OCI-LY7 (cell line): ENCODE data around the gene ATP6V0C. TPM values are rescaled to one million over a fixed set of nuclear protein-coding genes. Genes with fewer than 3 reads are reported as not detected.

Experiments used
- BruUV-seq: library from RNA; stranded (reverse); fragments of 400-500 nt; replicated peaks from 2 replicates; lab custom pipeline; 2021; lab: Mats Ljungman, UMichigan
- CTCF ChIA-PET: fragments of 300-600 bp; sonication (Branson Sonifier 250); formaldehyde crosslinking; loops from one replicate; lab custom pipeline; 2022; ENCODE audit warnings: antibody characterized with exemption; ENCODE audit not compliant: unreplicated experiment; lab: Charles Lee
- POLR2A ChIA-PET: fragments of 300-600 bp; sonication (Branson Sonifier 250); formaldehyde crosslinking; loops from one replicate; lab custom pipeline; 2022; ENCODE audit warnings: antibody characterized with exemption; lab: Charles Lee
- DNase-seq: peaks from one replicate; pipeline ENCODE4 v3.0.0-alpha.2; 2015; ENCODE audit warnings: low spot score
- H2AFZ ChIP-seq: fragments of 200-600 bp; sonication (generic), shearing (Covaris generic); 2 replicates; pipeline ENCODE4 v1.6.1; 2014; ENCODE audit warnings: mild to moderate bottlenecking, antibody characterized with exemption, low read length, moderate library complexity
- H3K27ac ChIP-seq: fragments of 200-600 bp; sonication (generic); 2 replicates; pipeline ENCODE4 v1.5.1; 2014; ENCODE audit warnings: mixed run types, low read depth, mild to moderate bottlenecking, moderate library complexity, low read length, inconsistent platforms; ENCODE audit not compliant: poor library complexity, severe bottlenecking
- H3K36me3 ChIP-seq: fragments of 200-600 bp; sonication (generic); 2 replicates; pipeline ENCODE4 v1.6.1; 2014; ENCODE audit warnings: mild to moderate bottlenecking, antibody characterized with exemption, low read length, moderate library complexity, mixed read lengths; ENCODE audit not compliant: insufficient read depth
- H3K4me1 ChIP-seq: fragments of 200-600 bp; sonication (generic); 2 replicates; pipeline ENCODE4 v1.5.1; 2014; ENCODE audit warnings: mild to moderate bottlenecking, low read length; ENCODE audit not compliant: insufficient read depth, poor library complexity, severe bottlenecking
- H3K4me2 ChIP-seq: fragments of 200-600 bp; sonication (generic); 2 replicates; pipeline ENCODE4 v1.6.1; 2014; ENCODE audit warnings: mild to moderate bottlenecking, low read length
- H3K4me3 ChIP-seq: fragments of 200-600 bp; sonication (generic); 2 replicates; pipeline ENCODE4 v1.5.1; 2014; ENCODE audit warnings: mild to moderate bottlenecking, low read depth, low read length; ENCODE audit not compliant: poor library complexity, severe bottlenecking
- H3K79me2 ChIP-seq: fragments of 200-600 bp; sonication (generic); 2 replicates; pipeline ENCODE4 v1.6.1; 2016; ENCODE audit warnings: low read depth, mild to moderate bottlenecking, low read length, moderate library complexity, mixed read lengths; ENCODE audit not compliant: insufficient read depth
- H3K9me2 ChIP-seq: fragments of 200-600 bp; sonication (generic); 2 replicates; pipeline ENCODE4 v1.6.1; 2016; ENCODE audit warnings: mild to moderate bottlenecking, low read length, mixed read lengths; ENCODE audit not compliant: insufficient read depth
- H3K9me3 ChIP-seq: fragments of 200-600 bp; sonication (generic); 2 replicates; pipeline ENCODE4 v1.6.1; 2014; ENCODE audit warnings: mild to moderate bottlenecking, mixed run types, low read length, mixed read lengths
- H4K20me1 ChIP-seq: fragments of 200-600 bp; sonication (generic); 2 replicates; pipeline ENCODE4 v1.6.1; 2014; ENCODE audit warnings: mild to moderate bottlenecking, antibody characterized with exemption, low read length, moderate library complexity, mixed read lengths; ENCODE audit not compliant: insufficient read depth
- CTCF ChIP-seq: fragments of 200-600 bp; sonication (generic); conservative IDR thresholded peaks from 2 replicates; pipeline ENCODE4 v1.5.1; 2014; ENCODE audit warnings: mild to moderate bottlenecking, antibody characterized with exemption, low read length, moderate library complexity, mixed read lengths
- EZH2phosphoT487 ChIP-seq: fragments of 200-600 bp; sonication (generic); IDR thresholded peaks from 2 replicates; pipeline ENCODE4 v1.6.1; 2018; ENCODE audit warnings: low read depth, borderline replicate concordance, mild to moderate bottlenecking, mixed run types, antibody characterized with exemption, low read length, moderate library complexity, mixed read lengths
- intact Hi-C: fragments of 100-400 bp; cut with micrococcal nuclease; formaldehyde crosslinking; loops from one replicate; pipeline ENCODE4 v1.10.0; 2022; ENCODE audit not compliant: unreplicated experiment
- total RNA-seq, 2 experiments: library from RNA; depleted of rRNA in 1 of 2; stranded (reverse); fragments of >200 nt in 1 of 2; shearing (Covaris generic) in 1 of 2; gene quantifications; 2 replicates each; pipeline ENCODE4 v1.2.3, GENCODE V29; 2014 to 2022

The ATP6V0C gene
- total RNA-seq, 2 experiments from 2014 or later, result 16.4 to 94.3 TPM

GRCh38 chr16:2480948-2481347 is 32.8 kb upstream of the ATP6V0C start:
- CTCF ChIA-PET, result no interaction called here
- TF ChIP-seq EZH2phosphoT487 (no peak), CTCF (no peak)
- no peak for DNase-seq
- H3K4me3 ChIP-seq, result no peak overlapping the region
- H3K4me2 ChIP-seq, result no peak overlapping the region
- H3K79me2 ChIP-seq, result peaks cover 19% of the 10 kb centered on the region; the same call in 1 of the 2 replicates
- BruUV-seq, result no TSS peak
- H4K20me1 ChIP-seq, result peaks cover 6% of the 10 kb centered on the region; the same call in 1 of the 2 replicates
- peaks cover 12% of the 10 kb centered on the region; the same call in 1 of the 2 replicates for H3K36me3 ChIP-seq
- H3K9me3 ChIP-seq, result no peaks in the 10 kb centered on the region
- intact Hi-C loops, result no loop called here
- H3K4me1 ChIP-seq, result peaks cover 10% of the 10 kb centered on the region
- no peak overlapping the region for H2AFZ ChIP-seq
- H3K27ac ChIP-seq, result no peak overlapping the region
- H3K9me2 ChIP-seq, result no peaks in the 10 kb centered on the region
- POLR2A ChIA-PET, result interaction anchor here (0.7 kb wide), 1 partner anchor 1811 kb away, joined by 3 read pairs; no protein-coding TSS in a partner anchor

- Histone ChIP-seq H3K9me3 (no peaks in the 10 kb centered on the region), H3K4me2 (no peak overlapping the region), H2AFZ (no peak overlapping the region), H4K20me1 (no peaks in the 10 kb centered on the region), H3K9me2 (no peaks in the 10 kb centered on the region), H3K27ac (no peak overlapping the region), H3K4me1 (peaks cover 5% of the 10 kb centered on the region), H3K4me3 (no peak overlapping the region), H3K79me2 (0 out of 2 replicates have a peak, but pooled peaks cover 12% of the 10 kb centered on the region), H3K36me3 (peaks cover 12% of the 10 kb centered on the region; the same call in 1 of the 2 replicates)
- DNase-seq, result no peak
- CTCF ChIA-PET, result no interaction called here
- intact Hi-C loops, result no loop called here
- no peak for TF ChIP-seq CTCF
- TF ChIP-seq EZH2phosphoT487, result no peak
- BruUV-seq, result no TSS peak
- POLR2A ChIA-PET, result no interaction called here
Measured at GRCh38 chr16:2481676-2482075, 32.1 kb upstream of the ATP6V0C start.

- DNase-seq, result no peak
- no peaks in the 10 kb centered on the region for H4K20me1 ChIP-seq
- H2AFZ ChIP-seq, result no peak overlapping the region
- POLR2A ChIA-PET, result no interaction called here
- no peak overlapping the region for H3K27ac ChIP-seq
- CTCF ChIA-PET, result no interaction called here
- no peak overlapping the region for H3K4me2 ChIP-seq
- no peak overlapping the region for H3K4me3 ChIP-seq
- intact Hi-C loops, result no loop called here
- peaks cover 6% of the 10 kb centered on the region; the same call in 1 of the 2 replicates for H3K36me3 ChIP-seq
- 0 out of 2 replicates have a peak, but pooled peaks cover 10% of the 10 kb centered on the region for H3K79me2 ChIP-seq
- H3K9me2 ChIP-seq, result no peaks in the 10 kb centered on the region
- TF ChIP-seq CTCF (no peak), EZH2phosphoT487 (no peak)
- no TSS peak for BruUV-seq
- H3K9me3 ChIP-seq, result no peaks in the 10 kb centered on the region
- H3K4me1 ChIP-seq, result peaks cover 6% of the 10 kb centered on the region
Measured at GRCh38 chr16:2482249-2482648, 31.5 kb upstream of the ATP6V0C start.
